Esophagus squamous epithelium (tissue), 5 donors: Measurements from ENCODE around the gene RNU7-1. TPM values are rescaled to one million over a fixed set of nuclear protein-coding genes. Genes with fewer than 3 reads are reported as not detected.
"Not testable (repeated sequence)": the region's sequence is repeated elsewhere in the genome, so short reads cannot be mapped to it uniquely, and the experiment has no call there.

ENCODE experiments used
- DNase-seq: peaks from one replicate; lab custom pipeline; 2025; lab: John Stamatoyannopoulos, UW
- H3K27ac ChIP-seq, 4 donors: fragments of 200-600 bp; sonication (generic); one replicate each; pipeline ENCODE4 v1.5.1; 2016 to 2019; ENCODE audit warnings: mild to moderate bottlenecking in 1 of 4
- H3K27me3 ChIP-seq, 4 donors: fragments of 200-600 bp; sonication (generic); 1 replicate in 3 of 4; 2 replicates in 1 of 4; pipeline versions ENCODE4 v1.5.1 to v1.6.0; 2017 to 2021; ENCODE audit warnings: antibody characterized with exemption in 1 of 4
- H3K36me3 ChIP-seq, 3 donors: fragments of 200-600 bp; sonication (generic); one replicate each; pipeline ENCODE4 v1.5.1; 2016 to 2019
- H3K4me1 ChIP-seq, 3 donors: fragments of 200-600 bp; sonication (generic); one replicate each; pipeline ENCODE4 v1.5.1; 2017 to 2019
- H3K4me3 ChIP-seq, 4 donors: fragments of 200-600 bp; sonication (generic); 1 replicate in 3 of 4; 2 replicates in 1 of 4; pipeline ENCODE4 v1.5.1; 2016 to 2019; ENCODE audit warnings: mild to moderate bottlenecking in 2 of 4, moderate library complexity in 1 of 4
- H3K9me3 ChIP-seq, 3 donors: fragments of 200-600 bp; sonication (generic); one replicate each; pipeline ENCODE4 v1.5.1; 2016 to 2019
- POLR2A ChIP-seq, 4 donors: fragments of 450-650 bp; IDR thresholded peaks; one replicate each; pipeline ENCODE4 v1.6.1; 2017; ENCODE audit warnings: antibody characterized with exemption in 4 of 4, mild to moderate bottlenecking in 4 of 4, moderate library complexity in 3 of 4
- whole genome bisulfite sequencing, 2 donors: methylation state at CpG; one replicate each; pipeline ENCODE4 v1.1.5; 2018; 5-methylcytosine and 5-hydroxymethylcytosine counted together
- intact Hi-C: fragments of 100-400 bp; cut with DNase I; formaldehyde crosslinking; loops from one replicate; pipeline ENCODE4 v1.15.0; 2022
- total RNA-seq, 4 donors: library from RNA; depleted of rRNA; stranded (reverse); fragments of >200 nt; gene quantifications; one replicate each; pipeline ENCODE4 v1.1.0, GENCODE V29; 2016
- TF ChIP-seq, protein P1 (sequence below), 6 experiments: fragments of 450-650 bp in 4 of 6; fragments of 200-600 bp in 2 of 6; sonication (generic) in 2 of 6; IDR thresholded peaks; one replicate each; pipeline ENCODE4 v1.5.1; 2016 to 2019; ENCODE audit warnings: antibody characterized with exemption in 6 of 6, mild to moderate bottlenecking in 4 of 6, moderate library complexity in 4 of 6
- donor health status: DM: yes; HTN: yes; CAD: no.

Gene RNU7-1
- total RNA-seq, 4 donors from 2014 or later = not detected

DNA sequence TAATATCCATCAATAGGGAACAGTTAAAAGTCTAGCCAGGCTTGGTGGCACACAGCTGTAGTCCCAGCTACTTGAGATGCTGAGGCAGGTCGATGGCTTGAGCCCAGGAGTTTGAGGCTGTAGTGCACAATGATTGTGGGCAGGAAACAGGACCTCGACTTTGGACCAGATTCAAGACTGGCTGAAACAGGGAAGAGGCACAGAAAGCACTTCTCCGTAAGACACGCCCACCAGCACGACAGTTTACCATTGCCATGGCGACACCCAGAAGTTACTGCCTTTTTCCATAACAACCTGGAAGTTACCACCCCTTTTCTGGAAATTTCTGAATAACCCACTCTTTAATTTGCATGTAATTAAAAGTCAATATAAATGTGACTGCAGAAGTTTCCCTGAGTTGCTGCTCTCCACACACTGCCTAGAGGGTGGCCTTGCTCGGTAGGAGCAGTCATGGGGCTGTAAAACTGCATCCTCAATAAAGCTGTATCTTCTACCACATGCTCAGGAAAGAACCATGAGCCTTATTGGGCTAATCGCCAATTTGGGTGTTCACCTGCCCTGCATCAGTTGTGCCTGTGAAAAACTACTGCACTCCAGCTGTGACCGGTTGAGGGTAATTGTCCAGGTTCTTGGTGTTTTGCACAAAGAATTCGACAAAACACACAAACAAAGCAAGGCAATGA is 43.6 kb upstream of the RNU7-1 start:
- 47 to 51% methylated on average over 8 to 10 of the region's 10 CpGs for WGBS, 2 donors
- Histone ChIP-seq H3K27me3 (no peaks in the 10 kb centered on the region), H3K9me3 (no peaks in the 10 kb centered on the region), H3K27ac (peak overlapping the region in 2 of 4 donors; percentile 4 to 7), H3K4me3 (no peak overlapping the region), H3K36me3 (no peaks in the 10 kb centered on the region), H3K4me1 (peaks cover 0 to 19% (median 4%) of the 10 kb centered on the region in 3 donors)
- no peak for TF ChIP-seq POLR2A (IDR thresholded peaks at IDR 0.05)
- no peak for DNase-seq
- intact Hi-C loops = no loop called here

DNA sequence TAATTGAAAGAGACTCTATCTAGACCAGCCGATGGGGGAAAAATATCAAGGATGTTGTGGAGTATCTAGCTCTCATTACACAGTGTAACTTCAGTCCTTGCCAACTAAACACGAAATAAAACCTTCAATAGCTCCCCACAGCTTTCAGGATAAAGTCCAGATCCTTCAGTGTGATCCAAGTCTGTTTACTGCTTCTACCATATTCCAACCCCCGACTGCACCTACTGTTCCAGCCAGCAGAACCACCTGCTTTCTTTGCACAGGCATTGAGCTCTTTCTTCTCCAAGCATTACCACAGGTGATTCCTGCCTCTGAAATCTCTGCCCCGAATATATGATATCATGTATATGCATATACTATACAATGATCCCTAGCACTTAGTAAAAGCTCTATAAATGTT is 41.2 kb upstream of the RNU7-1 start:
- DNase-seq = no peak
- no peak overlapping the region for H3K27ac ChIP-seq
- peaks cover 0 to 11% (median 0%) of the 10 kb centered on the region in 3 donors for H3K36me3 ChIP-seq
- no peaks in the 10 kb centered on the region for H3K27me3 ChIP-seq
- H3K4me3 ChIP-seq = no peak overlapping the region
- TF ChIP-seq POLR2A (IDR thresholded peaks at IDR 0.05) = no peak
- TF ChIP-seq, protein P1, sequence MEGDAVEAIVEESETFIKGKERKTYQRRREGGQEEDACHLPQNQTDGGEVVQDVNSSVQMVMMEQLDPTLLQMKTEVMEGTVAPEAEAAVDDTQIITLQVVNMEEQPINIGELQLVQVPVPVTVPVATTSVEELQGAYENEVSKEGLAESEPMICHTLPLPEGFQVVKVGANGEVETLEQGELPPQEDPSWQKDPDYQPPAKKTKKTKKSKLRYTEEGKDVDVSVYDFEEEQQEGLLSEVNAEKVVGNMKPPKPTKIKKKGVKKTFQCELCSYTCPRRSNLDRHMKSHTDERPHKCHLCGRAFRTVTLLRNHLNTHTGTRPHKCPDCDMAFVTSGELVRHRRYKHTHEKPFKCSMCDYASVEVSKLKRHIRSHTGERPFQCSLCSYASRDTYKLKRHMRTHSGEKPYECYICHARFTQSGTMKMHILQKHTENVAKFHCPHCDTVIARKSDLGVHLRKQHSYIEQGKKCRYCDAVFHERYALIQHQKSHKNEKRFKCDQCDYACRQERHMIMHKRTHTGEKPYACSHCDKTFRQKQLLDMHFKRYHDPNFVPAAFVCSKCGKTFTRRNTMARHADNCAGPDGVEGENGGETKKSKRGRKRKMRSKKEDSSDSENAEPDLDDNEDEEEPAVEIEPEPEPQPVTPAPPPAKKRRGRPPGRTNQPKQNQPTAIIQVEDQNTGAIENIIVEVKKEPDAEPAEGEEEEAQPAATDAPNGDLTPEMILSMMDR (IDR thresholded peaks at IDR 0.05) = no peak
- H3K9me3 ChIP-seq = no peaks in the 10 kb centered on the region
- intact Hi-C loops = no loop called here
- 80 to 85% methylated on average over 4 of the region's 4 CpGs for WGBS, 2 donors
- H3K4me1 ChIP-seq = peaks cover 0 to 27% (median 9%) of the 10 kb centered on the region in 3 donors

DNA sequence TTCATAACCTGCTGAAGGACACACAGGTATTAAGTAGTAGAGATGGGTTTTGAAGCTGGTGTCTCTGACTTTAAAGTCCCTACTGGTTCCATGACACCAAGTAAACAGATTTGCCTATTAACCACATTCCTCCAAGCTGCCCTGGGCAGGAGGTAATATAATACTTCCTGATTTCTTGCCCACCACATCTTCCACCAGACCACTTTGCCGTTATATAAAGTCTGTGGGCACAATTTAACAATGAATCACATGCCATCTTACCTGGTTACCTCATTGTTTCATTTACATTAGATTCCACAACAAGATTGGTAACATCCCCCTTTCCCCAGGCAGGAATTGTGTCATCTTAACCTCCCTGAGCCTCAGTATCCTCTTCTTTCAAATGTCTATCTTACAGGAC is 39.9 kb upstream of the RNU7-1 start:
- no peak for TF ChIP-seq POLR2A (IDR thresholded peaks at IDR 0.05)
- TF ChIP-seq, protein P1 (IDR thresholded peaks at IDR 0.05) = no peak
- Histone ChIP-seq H3K9me3 (no peaks in the 10 kb centered on the region), H3K36me3 (peaks cover 0 to 15% (median 0%) of the 10 kb centered on the region in 3 donors), H3K27me3 (no peaks in the 10 kb centered on the region), H3K27ac (no peak overlapping the region), H3K4me1 (peaks cover 0 to 27% (median 9%) of the 10 kb centered on the region in 3 donors), H3K4me3 (no peak overlapping the region)
- no peak for DNase-seq
- 84% methylated on average over 1 of the region's 1 CpG; no CpG with 5 or more reads in 1 of the 2 donors for WGBS, 2 donors
- intact Hi-C loops = no loop called here

DNA sequence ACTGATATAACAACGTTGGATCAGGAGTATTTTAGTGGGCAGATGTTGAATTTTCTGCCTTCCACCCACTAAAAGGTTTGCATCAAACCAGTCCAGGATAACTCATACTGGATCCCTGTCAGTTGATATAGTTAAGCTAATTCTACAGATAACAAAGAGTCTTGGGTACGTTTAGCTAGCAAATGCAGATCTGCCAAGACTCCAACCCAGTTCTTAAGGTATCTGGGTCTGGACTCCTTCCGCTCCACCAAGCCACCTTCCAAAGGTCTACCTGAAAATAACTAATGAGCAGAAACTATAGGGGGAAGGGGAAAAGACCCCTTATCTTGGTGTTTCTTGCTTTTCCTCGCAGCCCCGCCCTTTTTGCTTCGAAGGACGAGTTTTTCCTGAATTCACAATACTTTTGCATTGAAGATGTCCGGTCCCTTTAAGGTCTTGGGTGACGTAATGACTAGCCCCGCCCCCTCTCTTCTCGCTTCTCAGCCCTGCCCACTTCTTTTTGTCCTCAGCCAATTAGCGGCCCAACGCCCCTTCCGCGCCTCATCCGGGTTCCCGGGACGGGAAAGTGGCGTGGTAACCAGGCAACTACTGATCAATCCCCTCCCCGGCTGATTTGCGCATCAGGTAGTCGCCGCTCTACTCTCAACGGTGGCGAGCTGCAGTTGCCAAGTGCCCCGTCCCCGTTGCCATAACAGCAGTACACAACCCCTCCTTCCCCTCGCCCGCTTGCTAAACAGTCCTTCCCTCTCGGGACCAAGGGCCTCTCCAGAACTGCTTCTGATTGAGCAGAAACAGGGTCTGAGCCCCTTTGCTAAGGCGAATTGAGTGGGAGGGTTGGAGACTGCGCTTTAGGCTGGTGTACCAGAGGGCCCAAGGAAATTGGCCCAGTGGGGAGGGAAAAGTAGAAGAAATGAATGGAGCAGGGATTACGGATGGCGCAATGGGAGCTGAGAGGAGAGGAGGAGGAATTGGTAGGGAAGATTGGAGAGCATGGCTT is 39.0 kb upstream of the RNU7-1 start, which contains the start of gene LRRC23:
Gene LRRC23, plus strand, starts transcription at position 543 of the 997 bp plus-strand sequence. CDS start 812 bp downstream, outside the sequence.
- H3K4me1 ChIP-seq = peaks cover 0 to 25% (median 9%) of the 10 kb centered on the region in 3 donors
- TF ChIP-seq POLR2A (IDR thresholded peaks at IDR 0.05) = peak in 1 of 4 donors; percentile 56
- TF ChIP-seq, protein P1 (IDR thresholded peaks at IDR 0.05) = peak in 1 of 6 experiments; percentile 30
- H3K27ac ChIP-seq = peak within 1 kb of the TSS; percentile 81 to 87 (median 84)
- intact Hi-C loops = no loop called here
- no peaks in the 10 kb centered on the region for H3K9me3 ChIP-seq
- peaks cover 0 to 15% (median 0%) of the 10 kb centered on the region in 3 donors for H3K36me3 ChIP-seq
- peak; percentile 78 for DNase-seq
- H3K27me3 ChIP-seq = no peaks in the 10 kb centered on the region
- 4 to 5% methylated on average over 23 to 32 of the region's 34 CpGs for WGBS, 2 donors
- H3K4me3 ChIP-seq = peak within 1 kb of the TSS; percentile 56 to 83 (median 66)

DNA sequence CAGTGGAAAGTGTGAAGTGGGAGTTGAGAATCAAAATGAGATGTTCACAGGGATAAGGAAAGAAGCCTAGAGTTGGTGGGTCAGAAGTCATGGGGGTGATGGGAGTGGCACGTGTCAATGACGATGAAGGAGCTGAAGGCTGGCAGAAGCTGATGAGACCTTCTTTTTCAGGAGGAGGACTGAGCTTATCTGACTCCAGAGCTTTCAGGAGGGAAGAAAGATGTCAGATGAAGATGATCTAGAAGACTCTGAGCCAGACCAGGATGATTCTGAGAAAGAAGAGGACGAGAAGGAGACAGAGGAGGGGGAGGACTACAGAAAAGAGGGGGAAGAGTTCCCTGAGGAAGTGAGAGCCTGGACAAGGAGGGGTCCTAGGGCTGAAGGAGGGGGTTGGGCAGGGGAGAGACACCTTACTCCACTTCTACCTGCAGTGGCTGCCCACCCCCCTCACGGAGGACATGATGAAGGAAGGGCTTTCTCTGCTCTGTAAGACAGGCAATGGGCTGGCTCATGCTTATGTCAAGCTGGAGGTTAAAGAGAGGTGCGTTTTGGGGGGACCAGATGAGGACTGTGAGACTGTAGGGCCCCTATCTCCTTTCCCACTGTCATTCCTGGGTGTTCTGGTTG is 38.1 kb upstream of the RNU7-1 start:
- WGBS, 2 donors = 62 to 66% methylated on average over 5 of the region's 5 CpGs
- H3K4me1 ChIP-seq = peaks cover 0 to 17% (median 9%) of the 10 kb centered on the region in 3 donors
- no peaks in the 10 kb centered on the region for H3K27me3 ChIP-seq
- intact Hi-C loops = no loop called here
- H3K4me3 ChIP-seq = peak overlapping the region; percentile 56 to 83 (median 66)
- peak overlapping the region; percentile 81 to 87 (median 84) for H3K27ac ChIP-seq
- peaks cover 0 to 15% (median 0%) of the 10 kb centered on the region in 3 donors for H3K36me3 ChIP-seq
- no peak for DNase-seq
- no peaks in the 10 kb centered on the region for H3K9me3 ChIP-seq
- TF ChIP-seq, protein P1 (IDR thresholded peaks at IDR 0.05) = no peak
- TF ChIP-seq POLR2A (IDR thresholded peaks at IDR 0.05) = no peak

DNA sequence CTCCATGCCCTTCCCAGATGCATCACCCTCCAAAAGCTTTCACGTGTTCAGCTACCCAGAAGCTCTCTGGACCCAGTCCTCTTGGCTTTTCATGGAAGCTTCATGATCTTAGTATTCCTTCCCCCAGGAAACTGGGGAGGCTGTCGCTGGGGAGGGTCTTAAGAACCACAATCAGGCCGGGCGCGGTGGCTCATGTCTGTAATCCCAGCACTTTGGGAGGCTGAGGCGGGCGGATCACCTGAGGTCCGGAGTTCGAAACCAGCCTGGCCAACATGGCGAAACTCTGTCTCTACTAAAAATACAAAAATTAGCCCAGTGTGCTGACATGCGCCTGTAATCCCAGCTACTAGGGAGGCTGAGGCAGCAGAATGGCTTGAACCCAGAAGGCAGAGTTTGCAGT is 35.5 kb upstream of the RNU7-1 start:
- intact Hi-C loops, H3K9me3 ChIP-seq, H3K4me3 ChIP-seq, DNase-seq, H3K27me3 ChIP-seq, H3K27ac ChIP-seq: not testable (repeated sequence)
- WGBS, 2 donors = 93 to 100% methylated on average over 1 to 11 of the region's 11 CpGs
- H3K4me1 ChIP-seq = peaks cover 0 to 17% (median 9%) of the 10 kb centered on the region in 3 donors
- peaks cover 0 to 15% (median 0%) of the 10 kb centered on the region in 3 donors for H3K36me3 ChIP-seq
